ENCODE data around the gene DZANK1.
"Not testable (repeated sequence)": the region's sequence is repeated elsewhere in the genome, so short reads cannot be mapped to it uniquely, and the experiment has no call there.

The DZANK1 gene

GRCh38 chr20:18466894-18467730 is at the start of gene DZANK1, which contains the start of gene POLR3F:
DZANK1 (minus strand) TSS chr20:18467030; CDS start chr20:18465358, 1,672 bp downstream.
POLR3F (plus strand) TSS chr20:18467390; CDS start chr20:18467507, 117 bp downstream.
- DNase-seq = peak; percentile 96

GRCh38 chr20:18515973-18516372 is 49.1 kb upstream of the DZANK1 start:
- DNase-seq = no peak

- no peak for DNase-seq
These were observed 47.3 kb upstream of the DZANK1 start for GRCh38 chr20:18514127-18514526.

GRCh38 chr20:18513208-18513607 is 46.4 kb upstream of the DZANK1 start:
- no peak for DNase-seq

GRCh38 chr20:18511571-18511970 is 44.7 kb upstream of the DZANK1 start:
- DNase-seq = no peak

GRCh38 chr20:18507218-18508191 is 40.7 kb upstream of the DZANK1 start, which contains the start of gene SEC23B:
SEC23B (plus strand) TSS chr20:18507940; CDS start chr20:18510836, 2,896 bp downstream.
- DNase-seq = peak; percentile 98

GRCh38 chr20:18506744-18507143 is 39.9 kb upstream of the DZANK1 start:
- DNase-seq = peak; percentile 24

GRCh38 chr20:18504479-18505060 is 37.7 kb upstream of the DZANK1 start:
- DNase-seq = no peak

GRCh38 chr20:18501672-18502071 is 34.8 kb upstream of the DZANK1 start:
- not testable (repeated sequence) for DNase-seq

GRCh38 chr20:18497603-18498002 is 30.8 kb upstream of the DZANK1 start:
- no peak for DNase-seq

- DNase-seq = peak; percentile 88
These were observed 30.1 kb upstream of the DZANK1 start, which contains the start of gene RBBP9 for GRCh38 chr20:18496740-18497592. RBBP9 (minus strand) TSS chr20:18497225; CDS start chr20:18497167, 58 bp downstream.

GRCh38 chr20:18496042-18496441 is 29.2 kb upstream of the DZANK1 start:
- no peak for DNase-seq

- no peak for DNase-seq
These were observed 21.5 kb upstream of the DZANK1 start for GRCh38 chr20:18488301-18488700.

- no peak for DNase-seq
These were observed 14.8 kb upstream of the DZANK1 start for GRCh38 chr20:18481596-18481995.

- DNase-seq = no peak
These were observed 11.0 kb upstream of the DZANK1 start for GRCh38 chr20:18477821-18478220.

- no peak for DNase-seq
These were observed 10.4 kb upstream of the DZANK1 start for GRCh38 chr20:18477218-18477617.

- DNase-seq = no peak
These were observed 296 bp downstream of the DZANK1 start for GRCh38 chr20:18466574-18466893.

GRCh38 chr20:18465536-18466200 is 1.2 kb downstream of the DZANK1 start:
- no peak for DNase-seq

- DNase-seq = no peak
These were observed 10.2 kb downstream of the DZANK1 start for GRCh38 chr20:18456600-18456999.

- no peak for DNase-seq
These were observed 22.9 kb downstream of the DZANK1 start for GRCh38 chr20:18443886-18444285.

- DNase-seq = no peak
These were observed 26.4 kb downstream of the DZANK1 start for GRCh38 chr20:18440403-18440802.
